SU-DHL-6 (cell line): ENCODE results near the gene CD244.

Source experiments
- EZH2phosphoT487 ChIP-seq: fragments of 200-600 bp; sonication (generic), shearing (Covaris generic); conservative IDR thresholded peaks from 2 replicates; pipeline ENCODE4 v1.6.1; 2018; ENCODE audit warnings: mild to moderate bottlenecking, antibody characterized with exemption, low read length, moderate library complexity, mixed read lengths
- TF ChIP-seq, protein P1 (sequence below): fragments of 200-600 bp; sonication (generic); IDR thresholded peaks from one replicate; pipeline ENCODE4 v1.5.1; 2017; ENCODE audit warnings: antibody characterized with exemption, mild to moderate bottlenecking, low read length, moderate library complexity; ENCODE audit not compliant: insufficient read depth, poor library complexity, severe bottlenecking

DNA sequence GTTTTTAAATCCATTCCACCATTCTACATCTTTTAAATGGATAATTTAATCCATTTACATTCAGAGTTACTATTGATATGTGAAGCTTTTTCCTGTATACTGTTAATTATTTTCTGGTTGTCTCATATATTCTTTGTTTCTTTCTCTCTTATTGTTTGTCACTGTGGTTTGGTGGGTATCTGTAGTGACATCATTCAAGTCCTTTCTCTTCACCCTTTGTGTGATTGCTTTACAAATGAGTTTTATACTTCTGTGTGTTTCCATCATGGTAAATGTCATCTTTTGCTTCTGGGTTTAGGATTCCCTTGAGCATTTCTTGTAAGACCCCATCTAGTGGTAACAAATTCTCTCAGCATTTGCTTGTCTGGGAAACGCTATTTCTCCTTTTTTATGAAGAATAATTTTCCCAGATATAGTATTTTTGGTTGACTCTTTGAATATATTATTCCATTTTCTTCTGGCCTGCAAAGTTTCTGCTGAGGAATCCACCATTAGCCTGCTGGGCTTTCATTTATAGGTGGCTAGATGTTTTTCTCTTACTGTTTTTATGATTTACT lies 56.5 kb downstream of the CD244 start:
- TF ChIP-seq, protein P1, sequence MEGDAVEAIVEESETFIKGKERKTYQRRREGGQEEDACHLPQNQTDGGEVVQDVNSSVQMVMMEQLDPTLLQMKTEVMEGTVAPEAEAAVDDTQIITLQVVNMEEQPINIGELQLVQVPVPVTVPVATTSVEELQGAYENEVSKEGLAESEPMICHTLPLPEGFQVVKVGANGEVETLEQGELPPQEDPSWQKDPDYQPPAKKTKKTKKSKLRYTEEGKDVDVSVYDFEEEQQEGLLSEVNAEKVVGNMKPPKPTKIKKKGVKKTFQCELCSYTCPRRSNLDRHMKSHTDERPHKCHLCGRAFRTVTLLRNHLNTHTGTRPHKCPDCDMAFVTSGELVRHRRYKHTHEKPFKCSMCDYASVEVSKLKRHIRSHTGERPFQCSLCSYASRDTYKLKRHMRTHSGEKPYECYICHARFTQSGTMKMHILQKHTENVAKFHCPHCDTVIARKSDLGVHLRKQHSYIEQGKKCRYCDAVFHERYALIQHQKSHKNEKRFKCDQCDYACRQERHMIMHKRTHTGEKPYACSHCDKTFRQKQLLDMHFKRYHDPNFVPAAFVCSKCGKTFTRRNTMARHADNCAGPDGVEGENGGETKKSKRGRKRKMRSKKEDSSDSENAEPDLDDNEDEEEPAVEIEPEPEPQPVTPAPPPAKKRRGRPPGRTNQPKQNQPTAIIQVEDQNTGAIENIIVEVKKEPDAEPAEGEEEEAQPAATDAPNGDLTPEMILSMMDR, result no peak
- no peak for TF ChIP-seq EZH2phosphoT487
